ENCODE results near the gene UBASH3B.

UBASH3B gene

DNA sequence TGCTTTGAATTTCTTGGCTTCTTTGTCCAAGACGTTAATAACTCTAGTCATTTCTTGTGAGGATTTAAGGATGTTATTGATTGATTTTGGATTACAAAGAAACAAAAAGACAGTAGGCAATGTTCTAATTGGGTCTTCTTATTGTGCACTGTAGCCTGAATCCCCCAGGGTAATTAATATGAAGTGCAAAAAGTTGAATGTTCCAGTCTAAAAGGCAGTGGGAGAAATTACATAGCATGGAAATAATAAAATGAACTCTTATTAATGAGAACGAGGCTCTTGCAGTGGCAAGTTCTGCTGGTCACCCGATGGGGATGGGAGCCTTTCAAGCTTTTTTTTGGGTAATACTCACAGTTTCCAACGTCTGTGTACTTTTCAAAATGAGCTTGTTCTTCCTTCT is 45.6 kb downstream of the UBASH3B start:
- no peak for TF ChIP-seq EZH2 (optimal IDR thresholded peaks at IDR 0.05; ENCODE audit: low read depth, low read length)
- Histone ChIP-seq H4K20me1 (ENCODE audit: insufficient read depth, low read length) (no peaks in the 10 kb centered on the region), H3K27me3 (replicated peaks; ENCODE audit: insufficient read depth, low read length) (no peaks in the 10 kb centered on the region), H3K9ac (ENCODE audit: low read length) (no peak overlapping the region), H3K79me2 (ENCODE audit: low read length) (no peaks in the 10 kb centered on the region), H2AFZ (ENCODE audit: low read length) (no peak overlapping the region), H3K36me3 (replicated peaks; ENCODE audit: insufficient read depth, low read length) (no peaks in the 10 kb centered on the region), H3K4me1 (ENCODE audit: low read length) (peaks cover 15% of the 10 kb centered on the region), H3F3A (ENCODE audit: insufficient read depth, low read length) (0 out of 2 replicates have a peak, but pooled peaks cover 2% of the 10 kb centered on the region), H3K4me3 (ENCODE audit: low read length) (no peak overlapping the region), H3K4me2 (ENCODE audit: low read depth, low read length) (no peak overlapping the region), H3K9me3 (replicated peaks; ENCODE audit: insufficient read depth, low read length) (no peaks in the 10 kb centered on the region), H3K27ac (ENCODE audit: low read length) (no peak overlapping the region), H3K9me2 (replicated peaks; ENCODE audit: insufficient read depth, low read length) (no peaks in the 10 kb centered on the region)
- DNase-seq = no peak

DNA sequence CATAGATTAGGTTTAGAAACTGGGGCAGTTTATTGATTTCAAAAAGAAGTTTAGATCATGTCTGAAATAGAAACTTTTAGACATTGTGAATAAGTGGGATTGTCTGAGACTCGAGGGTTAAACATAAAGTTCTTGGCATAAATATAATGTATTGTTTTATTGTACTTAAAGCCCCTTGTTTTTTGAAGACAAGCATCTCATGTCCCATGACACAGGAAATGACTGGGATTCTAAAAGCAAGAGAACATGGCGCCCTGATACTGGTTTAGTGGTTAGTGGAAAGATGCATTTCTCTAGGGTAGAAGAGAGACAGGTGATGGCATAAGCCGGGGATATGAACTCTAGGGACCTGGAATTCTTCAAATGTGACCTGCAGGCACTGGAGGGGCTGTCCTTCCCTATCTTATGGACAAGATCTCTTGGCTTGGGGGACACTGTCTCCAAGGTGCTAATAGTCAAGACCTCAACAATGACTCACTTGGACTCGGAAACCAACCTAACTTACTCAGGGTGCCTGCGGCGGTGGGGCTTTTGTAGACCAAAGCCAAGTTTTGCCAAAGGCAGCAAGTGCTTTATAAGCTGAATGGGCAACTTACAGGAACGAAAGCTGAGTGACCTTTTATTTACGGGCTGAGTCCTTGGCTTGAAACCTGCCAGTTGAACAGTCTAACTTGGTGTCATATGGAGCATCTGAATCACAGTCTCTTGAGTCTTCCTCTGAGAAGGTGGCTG is 48.2 kb downstream of the UBASH3B start:
- no peaks in the 10 kb centered on the region for H3F3A ChIP-seq (ENCODE audit: insufficient read depth, low read length)
- no peaks in the 10 kb centered on the region for H3K79me2 ChIP-seq (ENCODE audit: low read length)
- H3K9me3 ChIP-seq (replicated peaks; ENCODE audit: insufficient read depth, low read length) = no peaks in the 10 kb centered on the region
- no peaks in the 10 kb centered on the region for H3K4me1 ChIP-seq (ENCODE audit: low read length)
- no peak for DNase-seq
- no peak overlapping the region for H3K4me3 ChIP-seq (ENCODE audit: low read length)
- H2AFZ ChIP-seq (ENCODE audit: low read length) = no peak overlapping the region
- H3K27me3 ChIP-seq (replicated peaks; ENCODE audit: insufficient read depth, low read length) = no peaks in the 10 kb centered on the region
- H3K9me2 ChIP-seq (replicated peaks; ENCODE audit: insufficient read depth, low read length) = no peaks in the 10 kb centered on the region
- no peaks in the 10 kb centered on the region for H3K36me3 ChIP-seq (replicated peaks; ENCODE audit: insufficient read depth, low read length)
- H3K9ac ChIP-seq (ENCODE audit: low read length) = no peak overlapping the region
- no peak overlapping the region for H3K4me2 ChIP-seq (ENCODE audit: low read depth, low read length)
- H4K20me1 ChIP-seq (ENCODE audit: insufficient read depth, low read length) = no peaks in the 10 kb centered on the region
- TF ChIP-seq, protein P1, sequence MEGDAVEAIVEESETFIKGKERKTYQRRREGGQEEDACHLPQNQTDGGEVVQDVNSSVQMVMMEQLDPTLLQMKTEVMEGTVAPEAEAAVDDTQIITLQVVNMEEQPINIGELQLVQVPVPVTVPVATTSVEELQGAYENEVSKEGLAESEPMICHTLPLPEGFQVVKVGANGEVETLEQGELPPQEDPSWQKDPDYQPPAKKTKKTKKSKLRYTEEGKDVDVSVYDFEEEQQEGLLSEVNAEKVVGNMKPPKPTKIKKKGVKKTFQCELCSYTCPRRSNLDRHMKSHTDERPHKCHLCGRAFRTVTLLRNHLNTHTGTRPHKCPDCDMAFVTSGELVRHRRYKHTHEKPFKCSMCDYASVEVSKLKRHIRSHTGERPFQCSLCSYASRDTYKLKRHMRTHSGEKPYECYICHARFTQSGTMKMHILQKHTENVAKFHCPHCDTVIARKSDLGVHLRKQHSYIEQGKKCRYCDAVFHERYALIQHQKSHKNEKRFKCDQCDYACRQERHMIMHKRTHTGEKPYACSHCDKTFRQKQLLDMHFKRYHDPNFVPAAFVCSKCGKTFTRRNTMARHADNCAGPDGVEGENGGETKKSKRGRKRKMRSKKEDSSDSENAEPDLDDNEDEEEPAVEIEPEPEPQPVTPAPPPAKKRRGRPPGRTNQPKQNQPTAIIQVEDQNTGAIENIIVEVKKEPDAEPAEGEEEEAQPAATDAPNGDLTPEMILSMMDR (IDR thresholded peaks at IDR 0.05; ENCODE audit: low read length) = no peak
- TF ChIP-seq EZH2phosphoT487 (IDR thresholded peaks at IDR 0.05; ENCODE audit: low read length) (no peak), EZH2 (optimal IDR thresholded peaks at IDR 0.05; ENCODE audit: low read depth, low read length) (no peak)
- no peak overlapping the region for H3K27ac ChIP-seq (ENCODE audit: low read length)

DNA sequence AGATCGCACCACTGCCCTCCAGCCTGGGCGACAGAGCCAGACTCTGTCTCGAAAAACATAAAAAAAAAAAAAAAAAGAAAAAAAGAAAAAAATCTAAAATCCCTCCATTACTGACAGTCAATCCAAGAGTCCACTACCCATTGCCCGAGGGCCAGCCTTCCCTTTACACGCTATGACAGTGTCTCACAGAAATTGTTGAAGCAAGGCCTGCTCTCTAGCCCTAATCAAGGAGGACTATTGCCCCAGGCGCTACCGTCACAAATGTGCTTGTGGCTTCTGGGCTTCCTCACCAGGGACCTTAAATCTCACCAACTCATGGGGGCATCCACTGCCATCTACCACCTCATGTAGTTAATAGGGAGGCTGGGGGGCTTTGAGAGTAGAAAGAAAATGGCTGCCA is 49.9 kb downstream of the UBASH3B start:
- no peaks in the 10 kb centered on the region for H3K79me2 ChIP-seq (ENCODE audit: low read length)
- H3K4me3 ChIP-seq (ENCODE audit: low read length) = no peak overlapping the region
- no peaks in the 10 kb centered on the region for H3K36me3 ChIP-seq (replicated peaks; ENCODE audit: insufficient read depth, low read length)
- no peak for DNase-seq
- H3K9me2 ChIP-seq (replicated peaks; ENCODE audit: insufficient read depth, low read length) = no peaks in the 10 kb centered on the region
- H2AFZ ChIP-seq (ENCODE audit: low read length) = no peak overlapping the region
- no peaks in the 10 kb centered on the region for H4K20me1 ChIP-seq (ENCODE audit: insufficient read depth, low read length)
- no peak overlapping the region for H3K4me2 ChIP-seq (ENCODE audit: low read depth, low read length)
- TF ChIP-seq EZH2 (optimal IDR thresholded peaks at IDR 0.05; ENCODE audit: low read depth, low read length) = no peak
- no peak for TF ChIP-seq EZH2phosphoT487 (IDR thresholded peaks at IDR 0.05; ENCODE audit: low read length)
- TF ChIP-seq, protein P1 (IDR thresholded peaks at IDR 0.05; ENCODE audit: low read length) = no peak
- no peak overlapping the region for H3K27ac ChIP-seq (ENCODE audit: low read length)
- H3F3A ChIP-seq (ENCODE audit: insufficient read depth, low read length) = no peaks in the 10 kb centered on the region
- no peaks in the 10 kb centered on the region for H3K4me1 ChIP-seq (ENCODE audit: low read length)
- no peaks in the 10 kb centered on the region for H3K27me3 ChIP-seq (replicated peaks; ENCODE audit: insufficient read depth, low read length)
- H3K9ac ChIP-seq (ENCODE audit: low read length) = no peak overlapping the region
- H3K9me3 ChIP-seq (replicated peaks; ENCODE audit: insufficient read depth, low read length) = no peaks in the 10 kb centered on the region

All from MM.1S (cell line).